ENCODE measurements around the gene CAPG. TPM values are rescaled to one million over a fixed set of nuclear protein-coding genes. Genes with fewer than 3 reads are reported as not detected.
A peak's percentile ranks its signal among the peaks of the same experiment; 100 is the strongest.

Gene CAPG
- total and polyA plus RNA-seq, 12 donors = 0.83 to 30.4 (median 6.3) TPM

- Histone ChIP-seq H3K4me1 (no peaks in the 10 kb centered on the region), H3K9me3 (no peaks in the 10 kb centered on the region), H3K27ac (no peak overlapping the region), H3K4me3 (no peak overlapping the region), H3K27me3 (no peaks in the 10 kb centered on the region), H3K36me3 (peaks cover 0 to 81% (median 10%) of the 10 kb centered on the region in 9 donors)
- TF ChIP-seq CTCF (IDR thresholded peaks at IDR 0.05) = peak in 8 of 9 donors; percentile 37 to 71 (median 51)
- ATAC-seq (peak in 6 of 8 donors; percentile 38 to 62 (median 45)), DNase-seq (peak; percentile 29 to 71)
- intact Hi-C loops (cut with DNase I) = no loop called here
- 84 to 86% methylated on average over 11 of the region's 11 CpGs for WGBS, 2 donors
Measured at GRCh38 chr2:85390941-85391669, 19.1 kb downstream of the CAPG start.

- intact Hi-C loops (cut with DNase I) = no loop called here
- Histone ChIP-seq H3K27me3 (no peaks in the 10 kb centered on the region), H3K4me1 (no peaks in the 10 kb centered on the region), H3K4me3 (no peak overlapping the region), H3K9me3 (no peaks in the 10 kb centered on the region), H3K36me3 (peaks cover 0 to 87% (median 17%) of the 10 kb centered on the region in 9 donors), H3K27ac (no peak overlapping the region)
- DNase-seq = no peak
- WGBS, 2 donors = 89 to 91% methylated on average over 9 of the region's 9 CpGs
- no peak for TF ChIP-seq CTCF (IDR thresholded peaks at IDR 0.05)
- no peak for ATAC-seq
Measured at GRCh38 chr2:85388878-85389538, 21.2 kb downstream of the CAPG start.

- H3K9me3 ChIP-seq = no peaks in the 10 kb centered on the region
- ATAC-seq = no peak
- DNase-seq = no peak
- 88 to 89% methylated on average over 2 of the region's 2 CpGs for WGBS, 2 donors
- no peak overlapping the region for H3K27ac ChIP-seq
- peaks cover 0 to 96% (median 17%) of the 10 kb centered on the region in 9 donors for H3K36me3 ChIP-seq
- no peak overlapping the region for H3K4me3 ChIP-seq
- intact Hi-C loops (cut with DNase I) = no loop called here
- no peaks in the 10 kb centered on the region for H3K27me3 ChIP-seq
- no peaks in the 10 kb centered on the region for H3K4me1 ChIP-seq
- TF ChIP-seq CTCF (IDR thresholded peaks at IDR 0.05) = no peak
Measured at GRCh38 chr2:85387754-85388153, 22.4 kb downstream of the CAPG start.

- Histone ChIP-seq H3K27me3 (no peaks in the 10 kb centered on the region), H3K9me3 (no peaks in the 10 kb centered on the region), H3K36me3 (peaks cover 0 to 98% (median 23%) of the 10 kb centered on the region in 9 donors), H3K4me3 (no peak overlapping the region), H3K27ac (no peak overlapping the region), H3K4me1 (no peaks in the 10 kb centered on the region)
- intact Hi-C loops (cut with DNase I) = loop anchor here in 1 of 10 donors (1.0 kb wide), 1 partner anchor 48 kb away; no protein-coding TSS in a partner anchor
- TF ChIP-seq CTCF (IDR thresholded peaks at IDR 0.05) = no peak
- ATAC-seq = no peak
- 71 to 80% methylated on average over 2 of the region's 2 CpGs for WGBS, 2 donors
- DNase-seq = no peak
Measured at GRCh38 chr2:85385746-85386145, 24.4 kb downstream of the CAPG start.
